Transverse colon (tissue), 4 donors: ENCODE results near the gene CRTC1. TPM values are rescaled to one million over a fixed set of nuclear protein-coding genes. Genes with fewer than 3 reads are reported as not detected.
A peak's percentile ranks its signal among the peaks of the same experiment; 100 is the strongest.

Experiments used
- DNase-seq: peaks from one replicate; pipeline ENCODE4 v3.0.0-alpha.2; 2019
- H3K27ac ChIP-seq, 4 donors: fragments of 200-600 bp; sonication (generic); 2 replicates each; pipeline ENCODE4 v1.5.1; 2016 to 2018; ENCODE audit warnings: inconsistent platforms in 4 of 4
- H3K27me3 ChIP-seq: fragments of 200-600 bp; sonication (generic); 2 replicates; pipeline ENCODE4 v1.5.1; 2017; ENCODE audit warnings: inconsistent platforms
- H3K36me3 ChIP-seq, 4 donors: fragments of 200-600 bp; sonication (generic); 2 replicates each; pipeline ENCODE4 v1.5.1; 2017 to 2019; ENCODE audit warnings: inconsistent platforms in 4 of 4
- H3K4me1 ChIP-seq, 4 donors: fragments of 200-600 bp; sonication (generic); 2 replicates each; pipeline ENCODE4 v1.5.1; 2017 to 2020; ENCODE audit warnings: inconsistent platforms in 4 of 4
- H3K4me3 ChIP-seq, 4 donors: fragments of 200-600 bp; sonication (generic); 1 replicate in 1 of 4; 2 replicates in 3 of 4; pipeline versions ENCODE4 v1.5.1 to v1.6.1; 2017 to 2019; ENCODE audit warnings: inconsistent platforms in 4 of 4
- H3K9me3 ChIP-seq, 2 donors: fragments of 200-600 bp; sonication (generic); 2 replicates each; pipeline ENCODE4 v1.5.1; 2017 to 2019; ENCODE audit warnings: inconsistent platforms in 2 of 2
- CTCF ChIP-seq, 5 experiments: fragments of 200-600 bp in 3 of 5; fragments of 450-650 bp in 2 of 5; sonication (generic) in 3 of 5; IDR thresholded peaks; 1 replicate in 2 of 5; 2 replicates in 3 of 5; pipeline ENCODE4 v1.5.1; 2016 to 2017; ENCODE audit warnings: antibody characterized with exemption in 5 of 5, inconsistent platforms in 3 of 5, mild to moderate bottlenecking in 2 of 5, moderate library complexity in 1 of 5
- EP300 ChIP-seq: sonication (generic); formaldehyde crosslinking; IDR thresholded peaks from one replicate; pipeline ENCODE4 v1.6.1; 2017; ENCODE audit warnings: antibody characterized with exemption, low read depth
- POLR2A ChIP-seq: fragments of 450-650 bp; IDR thresholded peaks from one replicate; pipeline ENCODE4 v1.6.1; 2016; ENCODE audit warnings: antibody characterized with exemption, mild to moderate bottlenecking, moderate library complexity
- POLR2AphosphoS5 ChIP-seq, 3 donors: sonication (generic); formaldehyde crosslinking; IDR thresholded peaks; one replicate each; pipeline ENCODE4 v1.6.1; 2016; ENCODE audit warnings: antibody characterized with exemption in 3 of 3
- WGBS, 2 donors: methylation state at CpG; one replicate each; pipeline ENCODE4 v1.1.5; 2018; ENCODE audit warnings: low coverage in 1 of 2; 5-methylcytosine and 5-hydroxymethylcytosine counted together
- in situ Hi-C, 4 donors: fragments of 200-750 bp; cut with MboI; loops; one replicate each; pipeline versions ENCODE4 v1.15.0 to v1.15.1; 2017; ENCODE audit warnings: low sequenced_read_pairs in 3 of 4, low pct_ligation_motif_present in 1 of 4, low pct_unique_long_range_greater_than_20kb in 1 of 4
- intact Hi-C: fragments of 100-400 bp; cut with DNase I; formaldehyde crosslinking; loops from one replicate; pipeline ENCODE4 v1.15.1; 2023; ENCODE audit warnings: low total_unique reads
- total RNA-seq, 4 donors: library from RNA; depleted of rRNA; stranded (reverse); fragments of >200 nt; gene quantifications; one replicate each; pipeline ENCODE4 v1.1.0, GENCODE V29; 2016

Gene CRTC1
- total RNA-seq, 4 donors from 2014 or later, result 6.2 to 17.6 (median 7.7) TPM

GRCh38 chr19:18817574-18817973 lies 134.1 kb downstream of the CRTC1 start:
- no peak for DNase-seq
- in situ Hi-C loops (loop anchor here in 1 of 4 donors (25.0 kb wide), 1 partner anchor 205 kb away; the partner anchor contains the start of genes CRLF1 and TMEM59L), intact Hi-C loops (no loop called here)
- WGBS, 2 donors, result 74% methylated on average over 9 of the region's 9 CpGs; no CpG with 5 or more reads in 1 of the 2 donors
- H3K4me3 ChIP-seq, result no peak overlapping the region
- H3K27me3 ChIP-seq, result no peaks in the 10 kb centered on the region
- no peak for TF ChIP-seq POLR2AphosphoS5 (IDR thresholded peaks at IDR 0.05)
- no peak for TF ChIP-seq CTCF (IDR thresholded peaks at IDR 0.05)
- no peak for TF ChIP-seq EP300
- TF ChIP-seq POLR2A, result no peak
- no peak overlapping the region for H3K27ac ChIP-seq
- H3K4me1 ChIP-seq, result no peaks in the 10 kb centered on the region
- H3K9me3 ChIP-seq, result no peaks in the 10 kb centered on the region
- H3K36me3 ChIP-seq, result no peaks in the 10 kb centered on the region

GRCh38 chr19:18828786-18829185 lies 145.3 kb downstream of the CRTC1 start:
- H3K9me3 ChIP-seq, result no peaks in the 10 kb centered on the region
- no peak overlapping the region for H3K27ac ChIP-seq
- intact Hi-C loops (no loop called here), in situ Hi-C loops (loop anchor here in 3 of 4 donors (25.0 kb wide), 2 partner anchors 241 to 366 kb away; partner anchors contain the start of gene REX1BD (in 2 of the 3))
- DNase-seq, result no peak
- H3K27me3 ChIP-seq, result peaks cover 4% of the 10 kb centered on the region
- peaks cover 0 to 16% (median 9%) of the 10 kb centered on the region in 4 donors for H3K4me1 ChIP-seq
- H3K36me3 ChIP-seq, result no peaks in the 10 kb centered on the region
- no peak overlapping the region for H3K4me3 ChIP-seq
- 42 to 56% methylated on average over 3 to 6 of the region's 6 CpGs for WGBS, 2 donors
- TF ChIP-seq POLR2A, result no peak
- TF ChIP-seq POLR2AphosphoS5 (IDR thresholded peaks at IDR 0.05), result no peak
- TF ChIP-seq EP300, result no peak
- TF ChIP-seq CTCF (IDR thresholded peaks at IDR 0.05), result no peak

DNA sequence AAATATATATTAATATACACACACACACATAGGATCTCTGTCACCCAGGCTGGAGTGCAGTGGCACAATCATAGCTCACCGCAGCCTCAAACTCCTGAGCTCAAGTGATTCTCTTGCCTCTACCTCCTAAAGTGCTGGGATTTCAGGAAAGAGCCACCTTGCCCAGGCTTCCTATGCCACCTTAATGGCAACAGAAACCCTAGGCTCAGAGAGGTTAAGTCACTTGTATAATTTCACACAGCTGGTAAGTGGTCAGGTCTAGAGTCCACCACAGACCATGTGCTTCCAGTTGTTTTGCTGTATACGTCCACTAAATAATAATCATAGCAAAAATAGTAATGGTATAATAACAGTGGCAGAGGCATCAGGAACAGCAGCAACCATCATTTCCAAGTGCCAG lies 147.0 kb downstream of the CRTC1 start:
- in situ Hi-C loops (loop anchor here in 3 of 4 donors (25.0 kb wide), 2 partner anchors 243 to 368 kb away; partner anchors contain the start of gene REX1BD (in 2 of the 3)), intact Hi-C loops (no loop called here)
- Histone ChIP-seq H3K4me3 (no peak overlapping the region), H3K27me3 (peaks cover 4% of the 10 kb centered on the region), H3K4me1 (peaks cover 7 to 33% (median 26%) of the 10 kb centered on the region in 4 donors), H3K27ac (no peak overlapping the region), H3K9me3 (no peaks in the 10 kb centered on the region), H3K36me3 (no peaks in the 10 kb centered on the region)
- TF ChIP-seq POLR2A (no peak), EP300 (no peak), POLR2AphosphoS5 (IDR thresholded peaks at IDR 0.05) (no peak), CTCF (IDR thresholded peaks at IDR 0.05) (no peak)
- 85 to 100% methylated on average over 1 to 2 of the region's 2 CpGs for WGBS, 2 donors
- DNase-seq, result no peak

GRCh38 chr19:18831524-18832305 lies 148.2 kb downstream of the CRTC1 start, which contains the start of gene UPF1:
TSS of gene UPF1 (plus strand) at chr19:18831959. CDS start at chr19:18832210, 251 bp downstream.
- in situ Hi-C loops, result loop anchor here in 3 of 4 donors (25.0 kb wide), 2 partner anchors 244 to 369 kb away; partner anchors contain the start of gene REX1BD (in 2 of the 3)

More at GRCh38 chr19:18831524-18832305, 148.2 kb downstream of the CRTC1 start, which contains the start of gene UPF1:
- TF ChIP-seq POLR2AphosphoS5 (IDR thresholded peaks at IDR 0.05) (peak; percentile 24 to 86 (median 86)), CTCF (IDR thresholded peaks at IDR 0.05) (peak in 1 of 5 experiments; percentile 8), POLR2A (peak; percentile 18), EP300 (no peak)
- H3K27ac ChIP-seq, result peak within 1 kb of the TSS; percentile 93 to 97 (median 94)
- peak within 1 kb of the TSS; percentile 83 to 94 (median 94) for H3K4me3 ChIP-seq
- peaks cover 4% of the 10 kb centered on the region for H3K27me3 ChIP-seq
- intact Hi-C loops, result no loop called here
- no peaks in the 10 kb centered on the region for H3K36me3 ChIP-seq
- no peaks in the 10 kb centered on the region for H3K9me3 ChIP-seq
- 1% methylated on average over 36 of the region's 96 CpGs; no CpG with 5 or more reads in 1 of the 2 donors for WGBS, 2 donors
- H3K4me1 ChIP-seq, result peaks cover 7 to 45% (median 38%) of the 10 kb centered on the region in 4 donors
- peak; percentile 96 for DNase-seq
